PC-9 (cell line): ENCODE measurements around the gene B4GALNT3.

Source experiments
- EZH2 ChIP-seq: fragments of 200-600 bp; sonication (generic); IDR thresholded peaks from 2 replicates; pipeline ENCODE4 v1.8.0; 2017; ENCODE audit warnings: antibody characterized with exemption, low read depth
- TF ChIP-seq, protein P1 (sequence below): fragments of 200-600 bp; sonication (generic); conservative IDR thresholded peaks from 2 replicates; pipeline ENCODE4 v1.6.1; 2017; ENCODE audit warnings: mixed run types, antibody characterized with exemption, mild to moderate bottlenecking, moderate library complexity

DNA sequence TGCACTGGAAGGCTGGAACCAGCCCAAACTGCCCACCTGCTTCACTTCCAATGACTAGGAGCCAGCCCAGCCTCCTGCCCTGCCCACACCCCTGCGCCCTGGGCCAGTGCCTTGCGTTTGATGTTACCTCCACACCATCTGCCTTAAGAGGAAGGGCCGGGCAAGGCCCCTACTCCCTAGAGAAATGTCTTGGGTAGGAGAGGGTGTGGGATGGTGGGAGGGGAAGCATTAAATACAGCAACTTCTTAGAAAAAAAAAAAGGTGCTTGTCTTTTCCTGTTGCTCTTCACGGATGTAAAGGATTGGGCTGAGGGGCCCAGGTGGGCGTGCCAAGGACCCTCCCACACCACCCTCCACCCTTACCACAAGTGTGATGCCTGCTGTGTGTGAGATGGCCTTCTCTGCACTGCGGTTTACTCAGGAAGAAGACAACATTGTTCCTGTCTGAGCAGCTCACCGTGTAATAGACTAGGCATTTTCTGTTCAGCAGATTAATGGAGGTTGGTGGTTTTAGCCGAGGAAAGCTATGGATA lies 103.6 kb downstream of the B4GALNT3 start:
- TF ChIP-seq, protein P1, sequence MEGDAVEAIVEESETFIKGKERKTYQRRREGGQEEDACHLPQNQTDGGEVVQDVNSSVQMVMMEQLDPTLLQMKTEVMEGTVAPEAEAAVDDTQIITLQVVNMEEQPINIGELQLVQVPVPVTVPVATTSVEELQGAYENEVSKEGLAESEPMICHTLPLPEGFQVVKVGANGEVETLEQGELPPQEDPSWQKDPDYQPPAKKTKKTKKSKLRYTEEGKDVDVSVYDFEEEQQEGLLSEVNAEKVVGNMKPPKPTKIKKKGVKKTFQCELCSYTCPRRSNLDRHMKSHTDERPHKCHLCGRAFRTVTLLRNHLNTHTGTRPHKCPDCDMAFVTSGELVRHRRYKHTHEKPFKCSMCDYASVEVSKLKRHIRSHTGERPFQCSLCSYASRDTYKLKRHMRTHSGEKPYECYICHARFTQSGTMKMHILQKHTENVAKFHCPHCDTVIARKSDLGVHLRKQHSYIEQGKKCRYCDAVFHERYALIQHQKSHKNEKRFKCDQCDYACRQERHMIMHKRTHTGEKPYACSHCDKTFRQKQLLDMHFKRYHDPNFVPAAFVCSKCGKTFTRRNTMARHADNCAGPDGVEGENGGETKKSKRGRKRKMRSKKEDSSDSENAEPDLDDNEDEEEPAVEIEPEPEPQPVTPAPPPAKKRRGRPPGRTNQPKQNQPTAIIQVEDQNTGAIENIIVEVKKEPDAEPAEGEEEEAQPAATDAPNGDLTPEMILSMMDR, result no peak
- TF ChIP-seq EZH2, result no peak
